Measurements from ENCODE around the gene POLK.

DNA sequence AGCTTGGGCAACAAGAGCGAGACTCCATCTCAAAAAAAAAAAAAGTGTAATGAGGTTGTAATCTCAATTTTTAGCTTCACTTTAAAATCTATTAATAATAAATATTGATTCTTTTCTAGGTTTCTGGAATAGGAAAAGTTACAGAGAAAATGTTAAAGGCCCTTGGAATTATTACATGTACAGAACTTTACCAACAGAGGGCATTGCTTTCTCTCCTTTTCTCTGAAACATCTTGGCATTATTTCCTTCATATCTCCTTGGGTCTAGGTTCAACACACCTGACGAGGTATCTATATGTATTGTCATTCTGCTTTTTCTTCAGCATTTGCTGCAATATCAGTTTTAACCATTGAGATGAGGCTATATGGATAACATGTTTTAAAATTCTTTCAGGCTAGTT, 73.0 kb downstream of the POLK start:
- no peak for TF ChIP-seq POLR2AphosphoS5 (IDR thresholded peaks at IDR 0.05)
- TF ChIP-seq, protein P1, sequence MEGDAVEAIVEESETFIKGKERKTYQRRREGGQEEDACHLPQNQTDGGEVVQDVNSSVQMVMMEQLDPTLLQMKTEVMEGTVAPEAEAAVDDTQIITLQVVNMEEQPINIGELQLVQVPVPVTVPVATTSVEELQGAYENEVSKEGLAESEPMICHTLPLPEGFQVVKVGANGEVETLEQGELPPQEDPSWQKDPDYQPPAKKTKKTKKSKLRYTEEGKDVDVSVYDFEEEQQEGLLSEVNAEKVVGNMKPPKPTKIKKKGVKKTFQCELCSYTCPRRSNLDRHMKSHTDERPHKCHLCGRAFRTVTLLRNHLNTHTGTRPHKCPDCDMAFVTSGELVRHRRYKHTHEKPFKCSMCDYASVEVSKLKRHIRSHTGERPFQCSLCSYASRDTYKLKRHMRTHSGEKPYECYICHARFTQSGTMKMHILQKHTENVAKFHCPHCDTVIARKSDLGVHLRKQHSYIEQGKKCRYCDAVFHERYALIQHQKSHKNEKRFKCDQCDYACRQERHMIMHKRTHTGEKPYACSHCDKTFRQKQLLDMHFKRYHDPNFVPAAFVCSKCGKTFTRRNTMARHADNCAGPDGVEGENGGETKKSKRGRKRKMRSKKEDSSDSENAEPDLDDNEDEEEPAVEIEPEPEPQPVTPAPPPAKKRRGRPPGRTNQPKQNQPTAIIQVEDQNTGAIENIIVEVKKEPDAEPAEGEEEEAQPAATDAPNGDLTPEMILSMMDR (IDR thresholded peaks at IDR 0.05): peak in 1 of 7 experiments; percentile 4
